ENCODE results near the gene SI. TPM values are rescaled to one million over a fixed set of nuclear protein-coding genes. Genes with fewer than 3 reads are reported as not detected.

SI gene
- polyA plus RNA-seq (2012; ENCODE audit: insufficient read length, low read depth), result not detected

DNA sequence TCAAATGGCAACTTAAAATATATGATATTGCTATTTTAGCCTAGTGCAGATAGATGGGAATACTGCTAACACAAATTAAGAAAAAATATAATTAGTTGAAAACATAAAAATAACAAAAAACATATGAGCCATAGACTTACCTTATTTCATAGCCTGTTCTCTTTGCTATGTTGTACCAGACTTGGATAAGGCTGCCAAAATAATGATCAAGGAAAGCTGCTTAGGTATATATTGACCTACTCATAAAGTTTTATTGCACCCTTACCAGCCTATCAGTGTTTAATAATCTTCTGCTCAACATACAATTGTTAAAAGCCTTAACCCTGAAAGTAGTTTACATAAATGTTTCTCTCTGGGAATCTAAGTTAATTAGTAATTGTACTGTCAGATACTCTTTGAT, at the start of gene SI:
Gene SI, minus strand, starts transcription at position 204 of the 400 bp plus-strand sequence. CDS start 2,484 bp downstream, outside the sequence.
- TF ChIP-seq TAF1 (IDR thresholded peaks at IDR 0.05; ENCODE audit: borderline replicate concordance, insufficient read depth, low read length) (no peak), POLR2AphosphoS5 (IDR thresholded peaks at IDR 0.05; ENCODE audit: low read depth, low read length) (no peak), FOXP2 (optimal IDR thresholded peaks at IDR 0.05; ENCODE audit: borderline replicate concordance, extremely low read depth, extremely low read length, insufficient read depth) (no peak), SIN3A (IDR thresholded peaks at IDR 0.05; ENCODE audit: borderline replicate concordance, insufficient read depth, low read length) (no peak)
- TF ChIP-seq, protein P1, sequence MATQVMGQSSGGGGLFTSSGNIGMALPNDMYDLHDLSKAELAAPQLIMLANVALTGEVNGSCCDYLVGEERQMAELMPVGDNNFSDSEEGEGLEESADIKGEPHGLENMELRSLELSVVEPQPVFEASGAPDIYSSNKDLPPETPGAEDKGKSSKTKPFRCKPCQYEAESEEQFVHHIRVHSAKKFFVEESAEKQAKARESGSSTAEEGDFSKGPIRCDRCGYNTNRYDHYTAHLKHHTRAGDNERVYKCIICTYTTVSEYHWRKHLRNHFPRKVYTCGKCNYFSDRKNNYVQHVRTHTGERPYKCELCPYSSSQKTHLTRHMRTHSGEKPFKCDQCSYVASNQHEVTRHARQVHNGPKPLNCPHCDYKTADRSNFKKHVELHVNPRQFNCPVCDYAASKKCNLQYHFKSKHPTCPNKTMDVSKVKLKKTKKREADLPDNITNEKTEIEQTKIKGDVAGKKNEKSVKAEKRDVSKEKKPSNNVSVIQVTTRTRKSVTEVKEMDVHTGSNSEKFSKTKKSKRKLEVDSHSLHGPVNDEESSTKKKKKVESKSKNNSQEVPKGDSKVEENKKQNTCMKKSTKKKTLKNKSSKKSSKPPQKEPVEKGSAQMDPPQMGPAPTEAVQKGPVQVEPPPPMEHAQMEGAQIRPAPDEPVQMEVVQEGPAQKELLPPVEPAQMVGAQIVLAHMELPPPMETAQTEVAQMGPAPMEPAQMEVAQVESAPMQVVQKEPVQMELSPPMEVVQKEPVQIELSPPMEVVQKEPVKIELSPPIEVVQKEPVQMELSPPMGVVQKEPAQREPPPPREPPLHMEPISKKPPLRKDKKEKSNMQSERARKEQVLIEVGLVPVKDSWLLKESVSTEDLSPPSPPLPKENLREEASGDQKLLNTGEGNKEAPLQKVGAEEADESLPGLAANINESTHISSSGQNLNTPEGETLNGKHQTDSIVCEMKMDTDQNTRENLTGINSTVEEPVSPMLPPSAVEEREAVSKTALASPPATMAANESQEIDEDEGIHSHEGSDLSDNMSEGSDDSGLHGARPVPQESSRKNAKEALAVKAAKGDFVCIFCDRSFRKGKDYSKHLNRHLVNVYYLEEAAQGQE (IDR thresholded peaks at IDR 0.05; ENCODE audit: insufficient read depth in 1 of 2, low read depth in 2 of 2, low read length in 2 of 2), result no peak

DNA sequence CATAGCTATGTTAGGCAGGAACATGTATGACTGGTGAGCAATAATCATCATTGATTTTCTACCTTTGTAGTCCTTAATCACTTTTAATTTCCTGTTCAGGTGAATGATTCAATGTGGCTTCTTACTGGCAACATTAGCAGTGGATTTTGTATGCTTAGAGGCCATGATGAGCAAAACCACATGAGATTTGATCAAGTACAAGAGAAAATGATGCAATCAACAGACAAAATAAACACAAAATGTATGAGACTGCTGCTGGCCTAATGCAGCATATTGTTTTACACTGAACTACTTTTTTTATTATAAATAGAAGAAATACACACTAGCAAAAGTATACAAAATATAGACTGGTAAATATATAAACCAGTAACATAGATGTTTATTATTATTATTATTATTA, 47.5 kb upstream of the SI start:
- TF ChIP-seq POLR2AphosphoS5 (IDR thresholded peaks at IDR 0.05; ENCODE audit: low read depth, low read length), result no peak
- TF ChIP-seq SIN3A (IDR thresholded peaks at IDR 0.05; ENCODE audit: borderline replicate concordance, insufficient read depth, low read length), result no peak
- TF ChIP-seq, protein P1 (IDR thresholded peaks at IDR 0.05; ENCODE audit: insufficient read depth in 1 of 2, low read depth in 2 of 2, low read length in 2 of 2), result no peak
- no peak for TF ChIP-seq FOXP2 (optimal IDR thresholded peaks at IDR 0.05; ENCODE audit: borderline replicate concordance, extremely low read depth, extremely low read length, insufficient read depth)
- no peak for TF ChIP-seq TAF1 (IDR thresholded peaks at IDR 0.05; ENCODE audit: borderline replicate concordance, insufficient read depth, low read length)

DNA sequence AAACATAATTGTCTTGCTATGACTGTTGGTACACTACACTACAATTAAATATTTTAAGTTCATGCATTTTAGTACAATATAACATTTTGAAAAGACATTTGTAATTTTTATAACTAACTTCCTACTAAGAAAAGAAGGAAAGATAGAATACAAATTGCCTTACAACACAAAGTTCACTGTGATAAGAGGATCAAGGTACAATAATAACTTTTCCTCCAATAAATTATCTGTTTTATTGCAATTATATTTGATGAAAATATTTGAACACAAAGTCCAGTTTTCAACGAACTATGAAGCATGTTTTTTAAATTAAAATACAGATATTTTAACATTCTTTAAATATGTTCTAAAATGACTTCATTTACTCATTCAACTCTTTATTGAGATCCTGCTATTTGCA, 33.1 kb upstream of the SI start:
- TF ChIP-seq FOXP2 (optimal IDR thresholded peaks at IDR 0.05; ENCODE audit: borderline replicate concordance, extremely low read depth, extremely low read length, insufficient read depth), result no peak
- no peak for TF ChIP-seq POLR2AphosphoS5 (IDR thresholded peaks at IDR 0.05; ENCODE audit: low read depth, low read length)
- TF ChIP-seq, protein P1 (IDR thresholded peaks at IDR 0.05; ENCODE audit: insufficient read depth in 1 of 2, low read depth in 2 of 2, low read length in 2 of 2), result no peak
- no peak for TF ChIP-seq TAF1 (IDR thresholded peaks at IDR 0.05; ENCODE audit: borderline replicate concordance, insufficient read depth, low read length)
- no peak for TF ChIP-seq SIN3A (IDR thresholded peaks at IDR 0.05; ENCODE audit: borderline replicate concordance, insufficient read depth, low read length)

DNA sequence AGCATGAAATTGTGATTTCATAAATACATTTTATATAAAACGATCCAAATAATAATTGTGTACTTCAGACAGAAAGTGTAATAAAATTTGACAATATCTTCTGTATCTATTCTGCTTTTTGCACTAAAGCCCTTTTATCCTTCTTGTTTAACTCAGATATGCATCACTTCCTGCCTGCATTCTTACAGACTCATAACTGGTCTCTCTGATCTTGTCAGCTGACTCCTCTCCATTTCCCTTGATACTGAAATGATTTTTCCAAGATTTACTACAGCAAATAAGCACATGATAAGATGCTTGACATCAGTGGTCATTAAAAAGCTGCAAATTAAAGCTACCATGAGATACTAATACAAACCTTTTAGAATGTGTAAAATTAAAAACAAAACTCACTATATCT, 25.3 kb upstream of the SI start:
- TF ChIP-seq POLR2AphosphoS5 (IDR thresholded peaks at IDR 0.05; ENCODE audit: low read depth, low read length) (no peak), FOXP2 (optimal IDR thresholded peaks at IDR 0.05; ENCODE audit: borderline replicate concordance, extremely low read depth, extremely low read length, insufficient read depth) (no peak), TAF1 (IDR thresholded peaks at IDR 0.05; ENCODE audit: borderline replicate concordance, insufficient read depth, low read length) (no peak), SIN3A (IDR thresholded peaks at IDR 0.05; ENCODE audit: borderline replicate concordance, insufficient read depth, low read length) (no peak)
- TF ChIP-seq, protein P1 (IDR thresholded peaks at IDR 0.05; ENCODE audit: insufficient read depth in 1 of 2, low read depth in 2 of 2, low read length in 2 of 2), result no peak

DNA sequence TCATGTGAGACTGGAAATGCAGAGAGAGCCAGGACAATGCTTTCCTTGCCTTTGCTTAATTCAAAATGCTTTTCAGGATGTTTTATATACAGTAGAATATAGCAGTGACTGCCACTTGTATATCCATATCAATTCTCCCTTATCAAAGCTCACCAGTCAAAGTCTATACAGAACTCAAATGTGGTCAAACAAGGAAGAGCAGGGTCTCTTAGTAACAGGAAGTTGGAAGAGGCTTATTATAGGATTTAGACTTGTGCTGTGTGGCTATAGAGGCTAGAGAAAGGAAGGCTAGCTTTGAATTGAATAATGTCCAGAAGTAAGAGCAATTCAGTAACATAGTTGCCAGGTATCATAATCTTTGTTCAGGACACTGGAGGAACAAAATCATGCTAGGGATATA, 4.4 kb upstream of the SI start:
- TF ChIP-seq POLR2AphosphoS5 (IDR thresholded peaks at IDR 0.05; ENCODE audit: low read depth, low read length) (no peak), SIN3A (IDR thresholded peaks at IDR 0.05; ENCODE audit: borderline replicate concordance, insufficient read depth, low read length) (no peak), FOXP2 (optimal IDR thresholded peaks at IDR 0.05; ENCODE audit: borderline replicate concordance, extremely low read depth, extremely low read length, insufficient read depth) (no peak), TAF1 (IDR thresholded peaks at IDR 0.05; ENCODE audit: borderline replicate concordance, insufficient read depth, low read length) (no peak)
- TF ChIP-seq, protein P1 (IDR thresholded peaks at IDR 0.05; ENCODE audit: insufficient read depth in 1 of 2, low read depth in 2 of 2, low read length in 2 of 2), result no peak

Measured in PFSK-1 (cell line).